Measurements from ENCODE around the gene ELP2.
"Not testable (repeated sequence)": the region's sequence is repeated elsewhere in the genome, so short reads cannot be mapped to it uniquely, and the experiment has no call there.

The ELP2 gene

GRCh38 chr18:36194600-36195315 lies 65.1 kb downstream of the ELP2 start:
- no peak for DNase-seq

DNA sequence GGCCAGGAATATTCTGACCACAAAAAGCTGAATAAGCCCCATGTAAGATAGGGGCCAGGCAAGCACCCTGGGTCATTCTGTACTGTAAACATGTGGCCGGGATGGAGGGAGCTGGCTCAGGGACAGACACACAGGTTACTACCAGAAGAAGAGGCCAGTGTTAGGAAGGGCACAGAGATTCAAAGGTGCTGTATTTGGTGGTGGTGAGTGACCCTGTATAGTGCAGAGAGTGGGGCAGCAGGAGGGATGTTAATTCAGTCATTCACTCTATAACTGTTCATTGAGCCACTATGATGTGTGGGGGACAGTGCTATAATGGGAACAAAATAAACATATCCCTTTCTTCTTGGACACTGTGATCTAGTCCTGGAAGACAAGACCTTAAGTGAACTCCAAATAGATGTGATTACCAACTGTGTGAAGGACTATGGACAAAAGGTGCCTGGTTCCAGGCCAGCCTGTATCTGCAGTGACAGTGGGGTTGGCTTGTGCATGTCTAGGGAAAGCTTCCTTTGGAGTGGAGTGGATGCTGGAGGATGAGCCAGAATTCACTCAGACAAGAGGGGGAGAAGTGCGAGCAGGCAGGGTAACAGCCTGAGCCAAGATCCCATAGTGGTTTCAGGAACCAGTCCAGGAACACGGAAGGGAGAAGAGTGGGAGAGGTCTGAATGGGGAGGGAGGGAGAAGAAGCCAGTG lies 65.9 kb downstream of the ELP2 start:
- DNase-seq, result no peak

GRCh38 chr18:36196238-36196995 lies 66.7 kb downstream of the ELP2 start:
- no peak for DNase-seq

- DNase-seq, result no peak
Observed at GRCh38 chr18:36197511-36198166, 67.9 kb downstream of the ELP2 start.

DNA sequence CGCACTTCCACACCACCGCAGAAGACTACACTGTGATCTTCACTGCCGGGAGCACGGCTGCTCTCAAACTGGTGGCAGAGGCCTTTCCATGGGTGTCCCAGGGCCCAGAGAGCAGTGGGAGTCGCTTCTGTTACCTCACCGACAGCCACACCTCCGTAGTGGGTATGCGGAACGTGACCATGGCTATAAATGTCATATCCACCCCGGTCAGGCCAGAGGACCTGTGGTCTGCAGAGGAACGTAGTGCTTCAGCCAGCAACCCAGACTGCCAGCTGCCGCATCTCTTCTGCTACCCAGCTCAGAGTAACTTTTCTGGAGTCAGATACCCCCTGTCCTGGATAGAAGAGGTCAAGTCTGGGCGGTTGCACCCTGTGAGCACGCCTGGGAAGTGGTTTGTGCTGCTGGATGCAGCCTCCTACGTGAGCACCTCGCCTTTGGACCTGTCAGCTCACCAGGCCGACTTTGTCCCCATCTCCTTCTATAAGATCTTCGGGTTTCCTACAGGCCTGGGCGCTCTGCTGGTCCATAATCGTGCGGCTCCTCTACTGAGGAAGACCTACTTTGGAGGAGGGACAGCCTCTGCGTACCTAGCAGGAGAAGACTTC lies 70.1 kb downstream of the ELP2 start:
- DNase-seq, result no peak

DNA sequence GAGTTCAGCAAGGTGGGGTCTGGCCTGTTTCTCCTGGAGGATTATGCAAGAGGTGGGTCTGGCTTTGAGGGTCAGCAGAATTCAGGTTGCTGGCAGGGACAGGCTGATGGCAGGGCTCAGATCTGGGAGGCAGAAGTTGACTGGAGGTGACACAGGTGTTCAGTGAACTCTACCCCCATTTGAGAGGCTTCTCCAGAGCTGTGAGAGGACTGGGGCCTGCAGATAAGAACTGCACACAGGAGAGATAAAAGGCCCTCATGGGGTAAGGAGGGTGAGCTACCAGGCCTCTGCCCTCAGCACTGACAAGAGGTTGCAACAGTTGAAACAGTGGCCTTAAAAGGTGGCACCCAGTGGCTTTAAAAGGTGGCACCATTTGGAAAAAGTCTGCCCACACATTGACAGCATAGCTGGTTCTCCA lies 70.7 kb downstream of the ELP2 start:
- no peak for DNase-seq

- DNase-seq, result no peak
Observed at GRCh38 chr18:36201765-36202164, 72.1 kb downstream of the ELP2 start.

- no peak for DNase-seq
Observed at GRCh38 chr18:36203360-36203895, 73.7 kb downstream of the ELP2 start.

DNA sequence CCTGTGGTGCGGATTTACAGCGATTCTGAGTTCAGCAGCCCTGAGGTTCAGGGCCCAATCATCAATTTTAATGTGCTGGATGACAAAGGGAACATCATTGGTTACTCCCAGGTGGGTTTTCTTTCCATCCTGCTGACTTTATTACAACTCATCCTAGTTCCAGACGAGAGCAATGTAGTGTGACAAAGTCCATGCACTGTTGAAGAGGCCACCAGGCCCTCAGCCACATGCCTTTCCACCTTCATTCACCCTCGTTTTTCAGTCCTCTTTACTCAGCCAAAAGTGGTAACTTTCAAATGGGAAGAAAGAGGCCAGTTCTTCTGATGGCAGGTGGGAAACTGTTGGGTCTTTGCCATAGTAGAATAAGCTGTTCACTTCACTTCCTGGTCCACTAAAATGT lies 75.5 kb downstream of the ELP2 start:
- no peak for DNase-seq

GRCh38 chr18:36207303-36207702 lies 77.6 kb downstream of the ELP2 start:
- no peak for DNase-seq

DNA sequence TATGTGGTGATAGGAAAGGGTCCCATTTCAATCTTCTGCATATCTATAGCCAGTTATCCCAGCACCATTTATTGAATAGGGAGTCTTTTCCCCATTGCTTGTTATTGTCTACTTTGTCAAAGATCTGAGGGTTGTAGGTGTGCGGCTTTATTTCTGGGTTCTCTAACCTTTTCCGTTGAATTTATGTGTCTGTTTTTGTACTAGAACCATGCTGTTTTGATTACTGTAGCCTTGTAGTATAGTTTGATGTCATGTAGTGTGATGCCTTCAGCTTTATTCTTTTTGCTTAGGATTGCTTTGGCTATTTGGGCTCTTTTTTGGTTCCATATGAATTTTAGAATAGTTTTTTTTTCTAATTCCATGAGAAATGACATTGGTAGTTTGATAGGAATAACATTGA lies 78.3 kb downstream of the ELP2 start:
- DNase-seq, result not testable (repeated sequence)

DNA sequence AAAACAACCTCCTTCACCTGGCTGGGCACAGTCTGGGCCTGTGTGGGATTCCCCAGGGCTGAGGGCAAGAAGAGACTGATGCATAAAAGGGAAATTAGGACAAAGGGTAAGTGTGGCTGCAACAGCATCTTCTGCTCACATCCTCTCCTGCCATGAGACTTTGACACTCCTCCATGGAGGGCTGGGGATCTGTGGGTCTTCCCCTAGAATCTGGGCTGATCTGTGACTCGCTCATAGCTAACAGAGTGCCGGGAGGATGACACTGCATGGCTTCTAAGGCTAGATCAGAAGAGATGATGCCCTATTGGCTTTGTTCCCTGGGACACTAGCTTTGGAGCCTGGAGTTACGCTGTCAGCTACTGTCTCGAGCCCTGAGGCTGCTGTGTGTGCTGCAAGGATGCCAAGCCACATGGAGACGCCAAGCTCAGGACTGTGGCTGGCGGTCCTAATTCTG lies 81.9 kb downstream of the ELP2 start:
- no peak for DNase-seq

DNA sequence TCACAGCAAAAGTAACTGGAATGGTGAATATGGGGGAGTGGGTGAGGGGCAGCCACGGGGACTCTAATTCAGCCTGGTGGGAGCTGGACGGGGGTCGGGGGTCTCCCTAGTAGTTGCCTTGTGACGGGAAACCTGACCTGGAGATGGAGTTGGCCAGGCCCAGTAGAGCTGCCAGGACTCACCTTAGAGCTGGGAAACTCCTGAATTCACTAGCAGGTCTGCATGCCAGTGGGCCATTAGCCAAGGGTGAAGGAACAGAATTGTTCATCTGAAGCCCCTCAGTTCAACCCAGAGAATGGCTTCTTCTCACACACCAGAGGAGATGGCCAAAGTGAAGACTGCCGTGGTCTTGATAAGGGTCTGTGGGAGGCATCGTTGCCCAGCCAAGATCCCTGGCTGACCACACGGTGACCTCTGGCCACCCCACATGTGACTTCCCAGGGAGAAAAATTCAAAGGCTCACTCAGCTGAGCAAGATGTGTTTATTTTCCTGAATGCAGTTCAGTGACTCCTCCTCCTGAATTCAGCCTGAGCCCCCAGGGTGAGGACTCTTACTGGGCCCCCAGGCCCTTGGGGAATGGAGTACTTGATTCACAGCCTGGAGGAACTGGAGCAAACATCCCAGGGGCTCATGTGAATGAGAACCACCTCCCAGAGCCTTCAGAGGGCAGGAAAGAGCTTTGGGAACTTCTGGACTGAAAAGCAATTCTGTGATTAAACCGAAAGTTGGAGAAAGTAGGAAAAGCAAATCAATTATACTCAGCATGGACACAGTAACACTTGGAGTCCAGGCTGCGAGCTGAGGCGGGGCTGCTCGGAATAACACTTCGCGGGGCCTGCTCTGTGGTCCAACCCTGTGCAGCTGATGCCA lies 82.8 kb downstream of the ELP2 start:
- DNase-seq, result no peak

GRCh38 chr18:36214811-36215210 lies 85.1 kb downstream of the ELP2 start:
- no peak for DNase-seq

- no peak for DNase-seq
Observed at GRCh38 chr18:36215577-36215976, 85.9 kb downstream of the ELP2 start.

- DNase-seq, result no peak
Observed at GRCh38 chr18:36217348-36217747, 87.6 kb downstream of the ELP2 start.

- no peak for DNase-seq
Observed at GRCh38 chr18:36229188-36229587, 99.5 kb downstream of the ELP2 start.

Measured in midbrain (tissue), 1 donor.